HEK293 (cell line): ENCODE measurements around the gene TMEM150A.

Experiments used
- CTCF ChIP-seq: fragments of 450-650 bp; formaldehyde crosslinking; IDR thresholded peaks from 2 replicates; pipeline ENCODE4 v1.5.1; 2016; ENCODE audit warnings: missing biosample characterization, missing genetic modification characterization
- KLF16 ChIP-seq: fragments of 450-650 bp; formaldehyde crosslinking; IDR thresholded peaks from 2 replicates; pipeline ENCODE4 v1.5.1; 2017; ENCODE audit warnings: missing biosample characterization, missing genetic modification characterization
- PBX3 ChIP-seq: sonication (generic); formaldehyde crosslinking; IDR thresholded peaks from 2 replicates; pipeline ENCODE4 v1.8.1; 2022; ENCODE audit warnings: mild to moderate bottlenecking, moderate library complexity, missing genetic modification reagents
- REST ChIP-seq: fragments of 450-650 bp; formaldehyde crosslinking; IDR thresholded peaks from 2 replicates; pipeline ENCODE4 v1.5.1; 2016; ENCODE audit warnings: missing biosample characterization, missing genetic modification characterization
- ZBTB10 ChIP-seq: fragments of 450-650 bp; formaldehyde crosslinking; IDR thresholded peaks from 2 replicates; pipeline ENCODE4 v1.5.1; 2016; ENCODE audit warnings: missing biosample characterization, missing genetic modification characterization
- ZNF221 ChIP-seq: fragments of 450-650 bp; formaldehyde crosslinking; IDR thresholded peaks from 2 replicates; pipeline ENCODE4 v1.5.1; 2017; ENCODE audit warnings: missing biosample characterization, missing genetic modification characterization, borderline replicate concordance
- ZNF239 ChIP-seq: fragments of 450-650 bp; formaldehyde crosslinking; IDR thresholded peaks from 2 replicates; pipeline ENCODE4 v1.5.1; 2016; ENCODE audit warnings: missing biosample characterization, missing genetic modification characterization
- ZNF26 ChIP-seq: fragments of 450-650 bp; formaldehyde crosslinking; IDR thresholded peaks from 2 replicates; pipeline ENCODE4 v1.5.1; 2016; ENCODE audit warnings: missing biosample characterization, missing genetic modification characterization
- ZNF433 ChIP-seq: fragments of 450-650 bp; formaldehyde crosslinking; IDR thresholded peaks from 2 replicates; pipeline ENCODE4 v1.5.1; 2016; ENCODE audit warnings: missing biosample characterization, missing genetic modification characterization, low read depth
- ZNF48 ChIP-seq: fragments of 450-650 bp; formaldehyde crosslinking; IDR thresholded peaks from 2 replicates; pipeline ENCODE4 v1.5.1; 2016; ENCODE audit warnings: missing biosample characterization, missing genetic modification characterization

- TF ChIP-seq ZNF239 (no peak), CTCF (tag by site-specific recombination) (no peak), ZNF48 (no peak), REST (tag by site-specific recombination) (no peak), ZNF433 (tag by site-specific recombination) (no peak), PBX3 (CRISPR knock-in tag) (no peak), ZNF26 (no peak), KLF16 (no peak), ZNF221 (no peak), ZBTB10 (tag by site-specific recombination) (no peak)
Observed at GRCh38 chr2:85550486-85550885, 52.0 kb downstream of the TMEM150A start.
